Calu3 (cell line): ENCODE measurements around the gene ACSL5. TPM values are rescaled to one million over a fixed set of nuclear protein-coding genes. Genes with fewer than 3 reads are reported as not detected.
A peak's percentile ranks its signal among the peaks of the same experiment; 100 is the strongest.

Experiments
- BruUV-seq: library from RNA; stranded (reverse); fragments of 400-500 nt; replicated peaks from 2 replicates; lab custom pipeline; 2021; lab: Mats Ljungman, UMichigan
- CTCF ChIA-PET: fragments of 300-600 bp; sonication (Branson Sonifier 250); formaldehyde crosslinking; loops from one replicate; lab custom pipeline; 2022; ENCODE audit warnings: antibody characterized with exemption; lab: Charles Lee
- DNase-seq: peaks from one replicate; pipeline ENCODE4 v3.0.0; 2022
- H3K27ac Mint-ChIP-seq: one replicate; pipeline ENCODE4 v1.8.0; 2022; ENCODE audit warnings: mixed read lengths; ENCODE audit not compliant: unreplicated experiment
- H3K27me3 Mint-ChIP-seq: one replicate; pipeline ENCODE4 v1.8.0; 2022; ENCODE audit warnings: mixed read lengths; ENCODE audit not compliant: unreplicated experiment
- H3K36me3 Mint-ChIP-seq: one replicate; pipeline ENCODE4 v1.8.0; 2022; ENCODE audit warnings: mild to moderate bottlenecking, moderate library complexity, mixed read lengths; ENCODE audit not compliant: insufficient read depth, unreplicated experiment
- H3K4me1 Mint-ChIP-seq: one replicate; pipeline ENCODE4 v1.8.0; 2022; ENCODE audit warnings: mild to moderate bottlenecking, low read depth, mixed read lengths; ENCODE audit not compliant: unreplicated experiment
- H3K4me3 Mint-ChIP-seq: one replicate; pipeline ENCODE4 v1.8.0; 2022; ENCODE audit warnings: mild to moderate bottlenecking, low read depth, moderate library complexity, mixed read lengths; ENCODE audit not compliant: unreplicated experiment
- H3K9me3 Mint-ChIP-seq: one replicate; pipeline ENCODE4 v1.8.0; 2022; ENCODE audit warnings: low read depth, mixed read lengths; ENCODE audit not compliant: unreplicated experiment
- CTCF ChIP-seq: fragments of 200-600 bp; IDR thresholded peaks from one replicate; pipeline ENCODE4 v1.8.0; 2022; ENCODE audit warnings: antibody characterized with exemption; ENCODE audit not compliant: unreplicated experiment
- intact Hi-C: fragments of 100-400 bp; cut with micrococcal nuclease; formaldehyde crosslinking; loops from one replicate; pipeline ENCODE4 v1.10.0; 2022; ENCODE audit not compliant: unreplicated experiment
- total RNA-seq: library from RNA; stranded (reverse); gene quantifications from 2 replicates; pipeline ENCODE4 v1.2.3, GENCODE V29; 2022

Gene ACSL5
- total RNA-seq, 1 experiment from 2014 or later: 35.3 TPM

- no peak overlapping the region for H3K4me3 Mint-ChIP-seq
- CTCF ChIA-PET: no interaction called here
- no peak for TF ChIP-seq CTCF
- no peaks in the 10 kb centered on the region for H3K27me3 Mint-ChIP-seq
- intact Hi-C loops: no loop called here
- no peak for DNase-seq
- H3K9me3 Mint-ChIP-seq: no peaks in the 10 kb centered on the region
- no peak overlapping the region for H3K27ac Mint-ChIP-seq
- no peaks in the 10 kb centered on the region for H3K4me1 Mint-ChIP-seq
- no TSS peak for BruUV-seq
- peaks cover 38% of the 10 kb centered on the region for H3K36me3 Mint-ChIP-seq
Observed at GRCh38 chr10:112424651-112425050, 50.7 kb downstream of the ACSL5 start.

GRCh38 chr10:112426111-112426510, 52.2 kb downstream of the ACSL5 start:
- Mint-ChIP-seq H3K36me3 (peaks cover 38% of the 10 kb centered on the region), H3K4me1 (no peaks in the 10 kb centered on the region), H3K27ac (no peak overlapping the region), H3K4me3 (no peak overlapping the region), H3K27me3 (no peaks in the 10 kb centered on the region), H3K9me3 (no peaks in the 10 kb centered on the region)
- intact Hi-C loops: no loop called here
- DNase-seq: no peak
- no peak for TF ChIP-seq CTCF
- BruUV-seq: no TSS peak
- CTCF ChIA-PET: no interaction called here

- no peak for DNase-seq
- no peak for TF ChIP-seq CTCF
- CTCF ChIA-PET: no interaction called here
- Mint-ChIP-seq H3K27ac (peak overlapping the region; percentile 41), H3K9me3 (no peaks in the 10 kb centered on the region), H3K36me3 (peaks cover 28% of the 10 kb centered on the region), H3K4me3 (no peak overlapping the region), H3K27me3 (no peaks in the 10 kb centered on the region), H3K4me1 (no peaks in the 10 kb centered on the region)
- no TSS peak for BruUV-seq
- intact Hi-C loops: no loop called here
Observed at GRCh38 chr10:112429147-112429546, 55.2 kb downstream of the ACSL5 start.

GRCh38 chr10:112429654-112430230, 55.8 kb downstream of the ACSL5 start:
- CTCF ChIA-PET: no interaction called here
- Mint-ChIP-seq H3K27ac (peak overlapping the region; percentile 41), H3K36me3 (peaks cover 28% of the 10 kb centered on the region), H3K27me3 (no peaks in the 10 kb centered on the region), H3K4me3 (no peak overlapping the region), H3K4me1 (no peaks in the 10 kb centered on the region), H3K9me3 (no peaks in the 10 kb centered on the region)
- no peak for TF ChIP-seq CTCF
- no peak for DNase-seq
- intact Hi-C loops: no loop called here
- no TSS peak for BruUV-seq
